D721Med (cell line): ENCODE measurements around the gene CAPZB.

Experiments used
- DNase-seq: peaks from one replicate; pipeline ENCODE4 v3.0.0; 2011; ENCODE audit warnings: low spot score; ENCODE audit not compliant: insufficient read length
- FAIRE-seq: peaks from 2 replicates; lab custom pipeline; 2011; peaks lifted over from hg19 to GRCh38; lab: Jason Lieb, UNC
- CTCF ChIP-seq: IDR thresholded peaks from 2 replicates; pipeline ENCODE4 v1.5.1; 2012; ENCODE audit warnings: mild to moderate bottlenecking, control low read depth; ENCODE audit not compliant: insufficient read depth; ENCODE audit errors: missing control alignments

CAPZB gene

GRCh38 chr1:19496527-19496874, 11.2 kb upstream of the CAPZB start:
- no peak for TF ChIP-seq CTCF
- FAIRE-seq = no peak
- DNase-seq = no peak

GRCh38 chr1:19495799-19496526, 10.6 kb upstream of the CAPZB start:
- TF ChIP-seq CTCF = no peak
- DNase-seq = no peak

GRCh38 chr1:19495000-19495656, 9.8 kb upstream of the CAPZB start:
- no peak for FAIRE-seq
- TF ChIP-seq CTCF = no peak
- DNase-seq = no peak

More at GRCh38 chr1:19495799-19496526, 10.6 kb upstream of the CAPZB start:
- no peak for FAIRE-seq

- TF ChIP-seq CTCF = no peak
- DNase-seq (no peak), FAIRE-seq (no peak)
Measured at GRCh38 chr1:19493547-19493946, 8.2 kb upstream of the CAPZB start.

GRCh38 chr1:19489996-19490395, 4.7 kb upstream of the CAPZB start:
- FAIRE-seq = no peak
- no peak for DNase-seq
- TF ChIP-seq CTCF = no peak

GRCh38 chr1:19488136-19488535, 2.8 kb upstream of the CAPZB start:
- no peak for TF ChIP-seq CTCF
- FAIRE-seq = no peak
- DNase-seq = no peak

GRCh38 chr1:19484798-19485361, 459 bp downstream of the CAPZB start:
- FAIRE-seq (no peak), DNase-seq (no peak)
- no peak for TF ChIP-seq CTCF
